Measurements from ENCODE around the gene WFDC1.

WFDC1 gene

DNA sequence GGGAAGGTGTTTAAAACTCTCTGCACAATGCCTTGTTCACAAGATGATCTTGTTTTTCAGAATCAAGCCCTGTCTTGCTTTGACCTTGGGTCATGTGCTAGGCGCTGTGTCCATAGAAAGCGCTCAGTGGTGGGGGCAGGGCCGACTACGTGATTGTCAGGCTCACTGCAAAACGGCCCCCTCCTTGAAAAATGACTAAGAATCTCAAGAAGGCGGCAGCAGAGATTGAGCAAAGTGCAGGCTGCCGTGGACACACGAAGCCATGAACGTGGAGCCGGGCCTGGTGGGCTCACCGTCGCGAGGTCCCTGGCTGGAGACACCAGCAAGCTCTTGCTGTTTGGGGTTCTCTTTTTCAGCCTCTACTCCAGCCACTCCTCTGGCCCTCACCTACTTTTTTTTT lies 83.9 kb downstream of the WFDC1 start:
- no peaks in the 10 kb centered on the region for H3K4me1 Mint-ChIP-seq
- no peak overlapping the region for H3K27ac Mint-ChIP-seq
- no peaks in the 10 kb centered on the region for H3K36me3 Mint-ChIP-seq
- H3K9me3 Mint-ChIP-seq: no peaks in the 10 kb centered on the region
- no peak for DNase-seq (ENCODE audit: low spot score in 2 of 2)
- no peak for ATAC-seq
- no peak overlapping the region for H3K4me3 Mint-ChIP-seq

DNA sequence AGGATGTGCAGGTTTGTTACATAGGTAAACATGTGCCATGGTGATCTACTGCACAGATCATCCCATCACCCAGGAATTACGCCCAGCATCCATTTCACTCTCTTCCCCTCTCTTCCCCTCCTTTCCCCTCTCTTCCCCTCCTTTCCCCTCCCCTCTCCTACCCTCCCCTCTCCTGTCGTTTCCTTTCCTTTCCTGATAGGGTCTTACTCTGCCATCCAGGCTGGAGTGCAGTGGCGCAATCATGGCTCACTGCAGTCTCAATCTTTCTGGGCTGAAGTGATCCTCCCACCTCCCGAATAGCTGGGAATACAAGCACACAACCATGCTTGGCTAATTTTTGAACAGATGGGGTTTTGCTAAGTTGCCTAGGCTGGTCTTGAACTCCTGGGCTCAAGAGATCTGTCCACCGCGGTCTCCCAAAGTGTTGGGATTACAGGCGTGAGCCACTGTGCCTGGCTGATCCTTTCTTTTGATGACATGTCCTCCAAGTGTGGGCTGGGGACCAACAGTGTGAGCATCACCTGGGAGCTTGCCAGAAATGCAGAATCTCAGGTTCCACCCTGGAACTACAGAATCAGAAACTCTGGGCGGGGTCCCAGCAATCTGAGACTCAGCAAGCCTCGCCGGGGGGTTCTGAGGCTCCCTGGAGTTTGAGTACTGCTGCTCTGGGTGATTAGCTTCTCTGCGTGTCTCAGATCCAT lies 84.5 kb downstream of the WFDC1 start:
- no peak overlapping the region for H3K4me3 Mint-ChIP-seq
- H3K9me3 Mint-ChIP-seq: no peaks in the 10 kb centered on the region
- ATAC-seq (no peak), DNase-seq (ENCODE audit: low spot score in 2 of 2) (no peak)
- H3K36me3 Mint-ChIP-seq: no peaks in the 10 kb centered on the region
- H3K4me1 Mint-ChIP-seq: no peaks in the 10 kb centered on the region
- H3K27ac Mint-ChIP-seq: no peak overlapping the region

All from stimulated activated effector memory CD8-positive, alpha-beta T cell treated with anti-CD3 and anti-CD28 coated beads, Interleukin-12 subunit alpha, Interleukin-12 subunit beta, amount 100 ng/mL, for 72 hours (primary cell).